Neural cell (in vitro differentiated cells): ENCODE results near the gene GCLM. TPM values are rescaled to one million over a fixed set of nuclear protein-coding genes. Genes with fewer than 3 reads are reported as not detected.

Experiments
- H2AFZ ChIP-seq: fragments of 200-600, 300-800 bp; sonication (generic), shearing (Covaris generic); 2 replicates; pipeline ENCODE4 v1.6.0; 2014; ENCODE audit warnings: low read depth, mild to moderate bottlenecking, antibody characterized with exemption, low read length, moderate library complexity
- H3F3A ChIP-seq: fragments of 200-600 bp; shearing (Covaris generic); 2 replicates; pipeline ENCODE4 v1.6.1; 2016; ENCODE audit warnings: mild to moderate bottlenecking, moderate library complexity, mixed read lengths, antibody characterized with exemption, low read length; ENCODE audit not compliant: insufficient read depth, poor library complexity, severe bottlenecking
- H3K27ac ChIP-seq: fragments of 200-600, 300-800 bp; sonication (generic), shearing (Covaris generic); 2 replicates; pipeline ENCODE4 v1.5.1; 2014; ENCODE audit warnings: mild to moderate bottlenecking, low read length, moderate library complexity
- H3K27me3 ChIP-seq: fragments of 300-800, 200-600 bp; sonication (generic), shearing (Covaris generic); 2 replicates; pipeline ENCODE4 v1.6.0; 2014; ENCODE audit warnings: mild to moderate bottlenecking, low read depth, low read length, moderate library complexity; ENCODE audit not compliant: insufficient read depth
- H3K36me3 ChIP-seq: fragments of 300-800, 200-600 bp; sonication (generic), shearing (Covaris generic); 2 replicates; pipeline ENCODE4 v1.5.1; 2014; ENCODE audit warnings: mild to moderate bottlenecking, antibody characterized with exemption, low read length, moderate library complexity; ENCODE audit not compliant: insufficient read depth
- H3K4me2 ChIP-seq: fragments of 300-800, 200-600 bp; sonication (generic), shearing (Covaris generic); 2 replicates; pipeline ENCODE4 v1.6.0; 2014; ENCODE audit warnings: mild to moderate bottlenecking, low read length
- H3K4me3 ChIP-seq: fragments of 300-800, 200-600 bp; sonication (generic), shearing (Covaris generic); 2 replicates; pipeline ENCODE4 v1.5.1; 2014; ENCODE audit warnings: mild to moderate bottlenecking, low read length, moderate library complexity
- H3K79me2 ChIP-seq: fragments of 200-600 bp; shearing (Covaris generic); replicated peaks from 2 replicates; pipeline ENCODE4 v1.6.0; 2014; ENCODE audit warnings: mild to moderate bottlenecking, low read length, moderate library complexity; ENCODE audit not compliant: insufficient read depth
- H3K9ac ChIP-seq: fragments of 300-800, 200-600 bp; sonication (generic), shearing (Covaris generic); 2 replicates; pipeline ENCODE4 v1.6.1; 2016; ENCODE audit warnings: mild to moderate bottlenecking, low read length, mixed read lengths
- H3K9me2 ChIP-seq: fragments of 200-600 bp; shearing (Covaris generic); 2 replicates; pipeline ENCODE4 v1.6.1; 2016; ENCODE audit warnings: mild to moderate bottlenecking, low read length, mixed read lengths; ENCODE audit not compliant: insufficient read depth
- H3K9me3 ChIP-seq: fragments of 200-600, 300-800 bp; sonication (generic), shearing (Covaris generic); 2 replicates; pipeline ENCODE4 v1.6.1; 2016; ENCODE audit warnings: mild to moderate bottlenecking, mixed run types, low read length, moderate library complexity, mixed read lengths
- H4K20me1 ChIP-seq: fragments of 200-600 bp; shearing (Covaris generic); 2 replicates; pipeline ENCODE4 v1.6.1; 2016; ENCODE audit warnings: mild to moderate bottlenecking, mixed run types; ENCODE audit not compliant: insufficient read depth
- EP300 ChIP-seq: fragments of 450-650 bp; conservative IDR thresholded peaks from 2 replicates; pipeline ENCODE4 v1.6.1; 2014; ENCODE audit warnings: antibody characterized with exemption, mild to moderate bottlenecking, moderate library complexity; ENCODE audit not compliant: poor library complexity, severe bottlenecking
- EZH2 ChIP-seq: fragments of 200-600, 300-800 bp; shearing (Covaris generic), sonication (generic); IDR thresholded peaks from 2 replicates; pipeline ENCODE4 v1.6.1; 2014; ENCODE audit warnings: antibody characterized with exemption, low read length, borderline replicate concordance, mild to moderate bottlenecking; ENCODE audit not compliant: insufficient read depth, poor library complexity, severe bottlenecking
- MXI1 ChIP-seq: fragments of 450-650 bp; conservative IDR thresholded peaks from 2 replicates; pipeline ENCODE4 v1.6.1; 2014; ENCODE audit warnings: antibody characterized with exemption, mild to moderate bottlenecking; ENCODE audit not compliant: poor library complexity, severe bottlenecking
- POLR2AphosphoS5 ChIP-seq: IDR thresholded peaks from 2 replicates; pipeline ENCODE4 v1.6.1; 2012
- RAD21 ChIP-seq: fragments of 450-650 bp; conservative IDR thresholded peaks from 2 replicates; pipeline ENCODE4 v1.6.1; 2014; ENCODE audit warnings: antibody characterized with exemption, mild to moderate bottlenecking, moderate library complexity
- REST ChIP-seq: IDR thresholded peaks from 2 replicates; pipeline ENCODE4 v1.6.1; 2012; ENCODE audit warnings: borderline replicate concordance
- SMC3 ChIP-seq: fragments of 450-650 bp; conservative IDR thresholded peaks from 2 replicates; pipeline ENCODE4 v1.6.1; 2014; ENCODE audit warnings: antibody characterized with exemption, mild to moderate bottlenecking, moderate library complexity; ENCODE audit not compliant: poor library complexity
- TAF1 ChIP-seq: IDR thresholded peaks from 2 replicates; pipeline ENCODE4 v1.6.1; 2012; ENCODE audit warnings: low read depth
- polyA plus RNA-seq: library from polyadenylated mRNA; depleted of rRNA; stranded (reverse); fragments of >200 nt; gene quantifications from 2 replicates; pipeline ENCODE4 v1.2.3, GENCODE V29; 2014
- TF ChIP-seq, protein P1 (sequence below): fragments of 450-650 bp; IDR thresholded peaks from 2 replicates; pipeline ENCODE4 v1.5.1; 2014; ENCODE audit warnings: antibody characterized with exemption, mild to moderate bottlenecking, moderate library complexity; ENCODE audit not compliant: poor library complexity, severe bottlenecking

GCLM gene
- polyA plus RNA-seq, 1 donor from 2014 or later: 3.7 TPM

DNA sequence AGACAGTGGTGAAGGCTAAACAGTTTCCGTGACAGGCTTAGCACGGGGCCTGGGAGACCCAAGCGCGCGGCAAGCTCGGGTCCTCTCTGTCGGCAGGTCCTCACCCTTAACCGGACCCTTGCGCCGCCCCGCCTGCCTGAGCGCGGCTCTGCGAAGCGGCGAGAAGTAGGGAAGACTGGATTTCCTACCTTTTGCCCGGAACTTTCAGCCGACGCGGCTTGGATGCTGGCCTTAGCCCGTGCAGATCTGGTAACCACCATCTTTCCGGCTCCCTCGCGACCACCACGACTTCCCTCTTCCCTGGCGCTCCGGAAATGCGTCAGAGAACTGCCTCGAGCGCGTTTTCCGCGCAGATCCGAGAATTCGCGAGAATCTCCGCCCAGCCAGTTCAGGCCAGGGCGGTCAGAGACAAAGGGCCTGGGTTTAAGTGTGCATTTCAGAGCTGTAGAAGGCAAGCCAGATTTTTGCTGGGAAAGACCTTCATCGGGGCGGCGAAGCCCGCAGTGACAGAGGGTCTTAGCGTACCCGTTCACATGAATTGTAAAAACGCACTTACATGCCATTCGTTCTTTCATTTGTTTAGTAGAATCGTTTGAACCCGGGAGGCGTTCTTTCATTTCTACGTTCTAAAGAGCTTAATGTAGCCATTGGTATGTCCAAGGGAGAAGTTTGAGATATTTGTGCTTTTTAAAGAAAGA is 30.2 kb downstream of the GCLM start, which contains the start of gene DNTTIP2:
DNTTIP2 (minus strand) TSS at position 318 of the 698 bp plus-strand sequence; CDS start at position 260, 58 bp downstream.
- Histone ChIP-seq H3K79me2 (peaks cover 30% of the 10 kb centered on the region), H3K4me2 (peak within 1 kb of the TSS; percentile 89), H3K4me3 (peak within 1 kb of the TSS; percentile 92), H3K27me3 (no peaks in the 10 kb centered on the region), H4K20me1 (no peaks in the 10 kb centered on the region), H2AFZ (peak within 1 kb of the TSS; percentile 94), H3K9me3 (no peaks in the 10 kb centered on the region), H3K27ac (peak within 1 kb of the TSS; percentile 97), H3K9ac (peak within 1 kb of the TSS; percentile 85), H3K36me3 (no peaks in the 10 kb centered on the region), H3F3A (no peaks in the 10 kb centered on the region), H3K9me2 (no peaks in the 10 kb centered on the region)
- TF ChIP-seq RAD21 (no peak), EP300 (peak; percentile 67), TAF1 (peak; percentile 98), POLR2AphosphoS5 (peak; percentile 99), MXI1 (peak; percentile 96), REST (peak; percentile 93)
- TF ChIP-seq, protein P1, sequence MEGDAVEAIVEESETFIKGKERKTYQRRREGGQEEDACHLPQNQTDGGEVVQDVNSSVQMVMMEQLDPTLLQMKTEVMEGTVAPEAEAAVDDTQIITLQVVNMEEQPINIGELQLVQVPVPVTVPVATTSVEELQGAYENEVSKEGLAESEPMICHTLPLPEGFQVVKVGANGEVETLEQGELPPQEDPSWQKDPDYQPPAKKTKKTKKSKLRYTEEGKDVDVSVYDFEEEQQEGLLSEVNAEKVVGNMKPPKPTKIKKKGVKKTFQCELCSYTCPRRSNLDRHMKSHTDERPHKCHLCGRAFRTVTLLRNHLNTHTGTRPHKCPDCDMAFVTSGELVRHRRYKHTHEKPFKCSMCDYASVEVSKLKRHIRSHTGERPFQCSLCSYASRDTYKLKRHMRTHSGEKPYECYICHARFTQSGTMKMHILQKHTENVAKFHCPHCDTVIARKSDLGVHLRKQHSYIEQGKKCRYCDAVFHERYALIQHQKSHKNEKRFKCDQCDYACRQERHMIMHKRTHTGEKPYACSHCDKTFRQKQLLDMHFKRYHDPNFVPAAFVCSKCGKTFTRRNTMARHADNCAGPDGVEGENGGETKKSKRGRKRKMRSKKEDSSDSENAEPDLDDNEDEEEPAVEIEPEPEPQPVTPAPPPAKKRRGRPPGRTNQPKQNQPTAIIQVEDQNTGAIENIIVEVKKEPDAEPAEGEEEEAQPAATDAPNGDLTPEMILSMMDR: no peak

- peak overlapping the region; percentile 75 for H2AFZ ChIP-seq
- peaks cover 30% of the 10 kb centered on the region for H3K79me2 ChIP-seq
- peak overlapping the region; percentile 89 for H3K4me2 ChIP-seq
- TF ChIP-seq SMC3: no peak
- TF ChIP-seq, protein P1: no peak
- TF ChIP-seq RAD21: no peak
- no peak for TF ChIP-seq REST
- TF ChIP-seq EP300: no peak
- TF ChIP-seq MXI1: no peak
- no peak for TF ChIP-seq EZH2
- no peak for TF ChIP-seq TAF1
- no peak for TF ChIP-seq POLR2AphosphoS5
- no peaks in the 10 kb centered on the region for H3K27me3 ChIP-seq
- peaks cover 4% of the 10 kb centered on the region for H3K36me3 ChIP-seq
- H3K9me2 ChIP-seq: no peaks in the 10 kb centered on the region
- H3K27ac ChIP-seq: peak overlapping the region; percentile 97
- no peaks in the 10 kb centered on the region for H3K9me3 ChIP-seq
- peak overlapping the region; percentile 92 for H3K4me3 ChIP-seq
- no peaks in the 10 kb centered on the region for H4K20me1 ChIP-seq
- no peaks in the 10 kb centered on the region for H3F3A ChIP-seq
- H3K9ac ChIP-seq: peak overlapping the region; percentile 85
Observed at GRCh38 chr1:93878501-93878888, 30.7 kb downstream of the GCLM start.
